Activated T-cell treated with anti-CD3 and anti-CD28 coated beads for 24 hours (primary cell): ENCODE measurements around the gene MAST1.
"Not testable (repeated sequence)": the region's sequence is repeated elsewhere in the genome, so short reads cannot be mapped to it uniquely, and the experiment has no call there.

ENCODE experiments used
- DNase-seq: peaks from one replicate; pipeline ENCODE4 v3.0.0-alpha.2; 2020; ENCODE audit warnings: low read depth

The MAST1 gene

GRCh38 chr19:12840091-12841079 lies 2.1 kb downstream of the MAST1 start:
- peak; percentile 30 for DNase-seq

- DNase-seq: no peak
These were observed 2.8 kb downstream of the MAST1 start for GRCh38 chr19:12841094-12841493.

GRCh38 chr19:12842511-12842910 lies 4.2 kb downstream of the MAST1 start:
- no peak for DNase-seq

- DNase-seq: no peak
These were observed 5.0 kb downstream of the MAST1 start for GRCh38 chr19:12843328-12843727.

- no peak for DNase-seq
These were observed 5.9 kb downstream of the MAST1 start for GRCh38 chr19:12843999-12844732.

GRCh38 chr19:12846613-12847012 lies 8.3 kb downstream of the MAST1 start:
- not testable (repeated sequence) for DNase-seq

- peak; percentile 82 for DNase-seq
These were observed 9.1 kb downstream of the MAST1 start for GRCh38 chr19:12847159-12848139.

GRCh38 chr19:12856653-12857052 lies 18.3 kb downstream of the MAST1 start:
- no peak for DNase-seq

- no peak for DNase-seq
These were observed 20.0 kb downstream of the MAST1 start for GRCh38 chr19:12858041-12858928.

- no peak for DNase-seq
These were observed 21.2 kb downstream of the MAST1 start for GRCh38 chr19:12859546-12859945.

- DNase-seq: no peak
These were observed 25.8 kb downstream of the MAST1 start for GRCh38 chr19:12864143-12864542.

GRCh38 chr19:12864721-12865715 lies 26.7 kb downstream of the MAST1 start:
- no peak for DNase-seq

GRCh38 chr19:12865746-12866415 lies 27.6 kb downstream of the MAST1 start:
- no peak for DNase-seq

GRCh38 chr19:12866416-12867119 lies 28.3 kb downstream of the MAST1 start:
- no peak for DNase-seq

- peak; percentile 61 for DNase-seq
These were observed 29.1 kb downstream of the MAST1 start for GRCh38 chr19:12867120-12868099.

GRCh38 chr19:12868540-12869112 lies 30.3 kb downstream of the MAST1 start:
- no peak for DNase-seq

GRCh38 chr19:12871681-12872080 lies 33.4 kb downstream of the MAST1 start:
- DNase-seq: no peak
